Activated CD8-positive, alpha-beta T cell treated with anti-CD3 and anti-CD28 coated beads, Interleukin-2, amount 10 ng/mL, durations not matched to agents 7 days and 5 days (primary cell): ENCODE data around the gene FRMD3. TPM values are rescaled to one million over a fixed set of nuclear protein-coding genes. Genes with fewer than 3 reads are reported as not detected.

Experiments used
- ATAC-seq: fragments of 150-1000 bp; cut with Tn5 transposase; one replicate; pipeline ENCODE4 v1.10.0; 2021; ENCODE audit warnings: moderate library complexity
- CTCF ChIA-PET: fragments of 350-600 bp; sonication (Branson Sonifier 250); formaldehyde crosslinking; loops from one replicate; lab custom pipeline; 2021; ENCODE audit warnings: antibody characterized with exemption; lab: Charles Lee
- POLR2A ChIA-PET: fragments of 350-600 bp; sonication (Branson Sonifier 250); formaldehyde crosslinking; loops from one replicate; lab custom pipeline; 2021; ENCODE audit warnings: antibody characterized with exemption; lab: Charles Lee
- DNase-seq: peaks from one replicate; pipeline ENCODE4 v3.0.0-alpha.2; 2020
- H3K27ac Mint-ChIP-seq: one replicate; pipeline ENCODE4 v1.8.0; 2021; ENCODE audit warnings: mild to moderate bottlenecking, mixed read lengths
- H3K27me3 Mint-ChIP-seq: one replicate; pipeline ENCODE4 v1.8.0; 2021; ENCODE audit warnings: low read depth, mixed read lengths
- H3K36me3 Mint-ChIP-seq: one replicate; pipeline ENCODE4 v1.8.0; 2021; ENCODE audit warnings: low read depth, mixed read lengths
- H3K4me1 Mint-ChIP-seq: one replicate; pipeline ENCODE4 v1.8.0; 2021; ENCODE audit warnings: low read depth, mixed read lengths
- H3K4me3 Mint-ChIP-seq: one replicate; pipeline ENCODE4 v1.8.0; 2021; ENCODE audit warnings: mild to moderate bottlenecking, mixed read lengths
- H3K9me3 Mint-ChIP-seq: one replicate; pipeline ENCODE4 v1.8.0; 2022; ENCODE audit warnings: mixed read lengths; ENCODE audit not compliant: insufficient read depth
- total RNA-seq, 2 experiments: library from RNA; stranded (reverse); gene quantifications; one replicate each; pipeline ENCODE4 v1.2.3, GENCODE V29; 2021

FRMD3 gene
- total RNA-seq, 2 experiments from 2014 or later: 0.31 to 0.74 TPM

GRCh38 chr9:83448626-83449025, 89.6 kb downstream of the FRMD3 start:
- Mint-ChIP-seq H3K4me3 (no peak overlapping the region), H3K27me3 (no peaks in the 10 kb centered on the region), H3K9me3 (no peaks in the 10 kb centered on the region), H3K27ac (no peak overlapping the region), H3K4me1 (no peaks in the 10 kb centered on the region), H3K36me3 (no peaks in the 10 kb centered on the region)
- DNase-seq: no peak
- POLR2A ChIA-PET: no interaction called here
- no peak for ATAC-seq
- CTCF ChIA-PET: no interaction called here

- ChIA-PET POLR2A (no interaction called here), CTCF (no interaction called here)
- no peaks in the 10 kb centered on the region for H3K27me3 Mint-ChIP-seq
- DNase-seq (no peak), ATAC-seq (no peak)
- H3K4me3 Mint-ChIP-seq: no peak overlapping the region
- no peaks in the 10 kb centered on the region for H3K4me1 Mint-ChIP-seq
- no peaks in the 10 kb centered on the region for H3K36me3 Mint-ChIP-seq
- no peaks in the 10 kb centered on the region for H3K9me3 Mint-ChIP-seq
- H3K27ac Mint-ChIP-seq: no peak overlapping the region
Measured at GRCh38 chr9:83447351-83447750, 90.8 kb downstream of the FRMD3 start.

- Mint-ChIP-seq H3K9me3 (no peaks in the 10 kb centered on the region), H3K27ac (no peak overlapping the region), H3K4me3 (no peak overlapping the region), H3K36me3 (no peaks in the 10 kb centered on the region), H3K27me3 (no peaks in the 10 kb centered on the region), H3K4me1 (no peaks in the 10 kb centered on the region)
- DNase-seq: no peak
- POLR2A ChIA-PET: no interaction called here
- no peak for ATAC-seq
- CTCF ChIA-PET: no interaction called here
Measured at GRCh38 chr9:83445703-83446265, 92.4 kb downstream of the FRMD3 start.

- ATAC-seq: no peak
- H3K36me3 Mint-ChIP-seq: no peaks in the 10 kb centered on the region
- DNase-seq: no peak
- H3K27ac Mint-ChIP-seq: no peak overlapping the region
- no peak overlapping the region for H3K4me3 Mint-ChIP-seq
- no peaks in the 10 kb centered on the region for H3K9me3 Mint-ChIP-seq
- H3K4me1 Mint-ChIP-seq: no peaks in the 10 kb centered on the region
- POLR2A ChIA-PET: no interaction called here
- CTCF ChIA-PET: no interaction called here
- no peaks in the 10 kb centered on the region for H3K27me3 Mint-ChIP-seq
Measured at GRCh38 chr9:83444110-83444509, 94.1 kb downstream of the FRMD3 start.

GRCh38 chr9:83441390-83441789, 96.8 kb downstream of the FRMD3 start:
- H3K27ac Mint-ChIP-seq: no peak overlapping the region
- POLR2A ChIA-PET: interaction anchor here (0.8 kb wide), 1 partner anchor 10 kb away, joined by 4 read pairs; no protein-coding TSS in a partner anchor
- no peaks in the 10 kb centered on the region for H3K9me3 Mint-ChIP-seq

GRCh38 chr9:83440641-83441040, 97.6 kb downstream of the FRMD3 start:
- ATAC-seq: no peak
- H3K36me3 Mint-ChIP-seq: no peaks in the 10 kb centered on the region
- H3K4me3 Mint-ChIP-seq: no peak overlapping the region
- ChIA-PET CTCF (no interaction called here), POLR2A (no interaction called here)
- DNase-seq: no peak
- H3K27me3 Mint-ChIP-seq: no peaks in the 10 kb centered on the region
- no peak overlapping the region for H3K27ac Mint-ChIP-seq
- H3K4me1 Mint-ChIP-seq: no peaks in the 10 kb centered on the region
- no peaks in the 10 kb centered on the region for H3K9me3 Mint-ChIP-seq

More at GRCh38 chr9:83441390-83441789, 96.8 kb downstream of the FRMD3 start:
- ATAC-seq: no peak
- Mint-ChIP-seq H3K27me3 (no peaks in the 10 kb centered on the region), H3K36me3 (no peaks in the 10 kb centered on the region), H3K4me3 (no peak overlapping the region), H3K4me1 (no peaks in the 10 kb centered on the region)
- CTCF ChIA-PET: no interaction called here
- no peak for DNase-seq

GRCh38 chr9:83435301-83435700, 102.9 kb downstream of the FRMD3 start:
- CTCF ChIA-PET: no interaction called here
- Mint-ChIP-seq H3K27me3 (no peaks in the 10 kb centered on the region), H3K4me1 (no peaks in the 10 kb centered on the region), H3K9me3 (no peaks in the 10 kb centered on the region), H3K27ac (no peak overlapping the region), H3K36me3 (no peaks in the 10 kb centered on the region), H3K4me3 (no peak overlapping the region)
- no peak for DNase-seq
- POLR2A ChIA-PET: no interaction called here
- ATAC-seq: no peak

- Mint-ChIP-seq H3K9me3 (no peaks in the 10 kb centered on the region), H3K36me3 (no peaks in the 10 kb centered on the region), H3K27ac (no peak overlapping the region), H3K4me1 (no peaks in the 10 kb centered on the region), H3K27me3 (no peaks in the 10 kb centered on the region), H3K4me3 (no peak overlapping the region)
- DNase-seq (no peak), ATAC-seq (no peak)
- CTCF ChIA-PET: no interaction called here
- POLR2A ChIA-PET: no interaction called here
Measured at GRCh38 chr9:83434254-83434653, 103.9 kb downstream of the FRMD3 start.

- H3K9me3 Mint-ChIP-seq: no peaks in the 10 kb centered on the region
Measured at GRCh38 chr9:83433846-83434245, 104.4 kb downstream of the FRMD3 start.

GRCh38 chr9:83432877-83433550, 105.2 kb downstream of the FRMD3 start:
- DNase-seq (no peak), ATAC-seq (no peak)
- H3K27me3 Mint-ChIP-seq: no peaks in the 10 kb centered on the region
- no peak overlapping the region for H3K4me3 Mint-ChIP-seq
- ChIA-PET POLR2A (no interaction called here), CTCF (no interaction called here)
- H3K36me3 Mint-ChIP-seq: no peaks in the 10 kb centered on the region
- no peak overlapping the region for H3K27ac Mint-ChIP-seq
- no peaks in the 10 kb centered on the region for H3K9me3 Mint-ChIP-seq
- H3K4me1 Mint-ChIP-seq: no peaks in the 10 kb centered on the region

More at GRCh38 chr9:83433846-83434245, 104.4 kb downstream of the FRMD3 start:
- H3K27me3 Mint-ChIP-seq: no peaks in the 10 kb centered on the region
- H3K4me1 Mint-ChIP-seq: no peaks in the 10 kb centered on the region
- H3K27ac Mint-ChIP-seq: no peak overlapping the region
- CTCF ChIA-PET: no interaction called here
- POLR2A ChIA-PET: no interaction called here
- H3K36me3 Mint-ChIP-seq: no peaks in the 10 kb centered on the region
- no peak for ATAC-seq
- H3K4me3 Mint-ChIP-seq: no peak overlapping the region
- no peak for DNase-seq

GRCh38 chr9:83432104-83432627, 106.0 kb downstream of the FRMD3 start:
- no peak for DNase-seq
- Mint-ChIP-seq H3K27me3 (no peaks in the 10 kb centered on the region), H3K36me3 (no peaks in the 10 kb centered on the region), H3K27ac (no peak overlapping the region), H3K4me3 (no peak overlapping the region), H3K9me3 (no peaks in the 10 kb centered on the region), H3K4me1 (no peaks in the 10 kb centered on the region)
- ChIA-PET CTCF (no interaction called here), POLR2A (no interaction called here)
- no peak for ATAC-seq

- Mint-ChIP-seq H3K4me1 (peaks cover under 1% of the 10 kb centered on the region), H3K27me3 (no peaks in the 10 kb centered on the region), H3K27ac (no peak overlapping the region), H3K36me3 (no peaks in the 10 kb centered on the region), H3K9me3 (no peaks in the 10 kb centered on the region), H3K4me3 (no peak overlapping the region)
- DNase-seq: no peak
- CTCF ChIA-PET: no interaction called here
- no peak for ATAC-seq
- POLR2A ChIA-PET: no interaction called here
Measured at GRCh38 chr9:83431101-83432060, 106.8 kb downstream of the FRMD3 start.
